Endothelial cell (in vitro differentiated cells): ENCODE results near the gene QKI. TPM values are rescaled to one million over a fixed set of nuclear protein-coding genes. Genes with fewer than 3 reads are reported as not detected.

ENCODE experiments used
- DNase-seq: peaks from one replicate; pipeline ENCODE4 v3.0.0; 2021; ENCODE audit warnings: low spot score
- H3K27ac Mint-ChIP-seq: one replicate; pipeline ENCODE4 v1.8.0; 2021; ENCODE audit warnings: mixed read lengths, inconsistent platforms; ENCODE audit not compliant: unreplicated experiment
- H3K27me3 Mint-ChIP-seq: one replicate; pipeline ENCODE4 v1.8.0; 2021; ENCODE audit warnings: mild to moderate bottlenecking, moderate library complexity, mixed read lengths, inconsistent platforms; ENCODE audit not compliant: unreplicated experiment
- H3K36me3 Mint-ChIP-seq: one replicate; pipeline ENCODE4 v1.8.0; 2021; ENCODE audit warnings: mild to moderate bottlenecking, low read depth, mixed read lengths, inconsistent platforms; ENCODE audit not compliant: unreplicated experiment
- H3K4me1 Mint-ChIP-seq: one replicate; pipeline ENCODE4 v1.8.0; 2021; ENCODE audit warnings: mild to moderate bottlenecking, mixed read lengths, inconsistent platforms; ENCODE audit not compliant: unreplicated experiment
- H3K4me3 Mint-ChIP-seq: one replicate; pipeline ENCODE4 v1.8.0; 2021; ENCODE audit warnings: mild to moderate bottlenecking, mixed read lengths, inconsistent platforms; ENCODE audit not compliant: unreplicated experiment
- H3K9me3 Mint-ChIP-seq: one replicate; pipeline ENCODE4 v1.8.0; 2021; ENCODE audit warnings: mixed read lengths, inconsistent platforms; ENCODE audit not compliant: unreplicated experiment
- CTCF ChIP-seq: fragments of 200-600 bp; sonication (generic); IDR thresholded peaks from one replicate; pipeline ENCODE4 v1.5.0; 2021; ENCODE audit warnings: antibody characterized with exemption; ENCODE audit not compliant: unreplicated experiment
- total RNA-seq: library from RNA; stranded (reverse); fragmentation: NEBNext Ultra II Directional; extraction: Animal tissue kit (Norgen Biotek cat#: 25700); gene quantifications from one replicate; pipeline ENCODE4 v1.2.1, GENCODE V29; 2021; ENCODE audit not compliant: unreplicated experiment

QKI gene
- total RNA-seq, 1 donor from 2014 or later, result 326 TPM

- Mint-ChIP-seq H3K4me3 (no peak overlapping the region), H3K27ac (no peak overlapping the region), H3K9me3 (no peaks in the 10 kb centered on the region), H3K27me3 (peaks cover 21% of the 10 kb centered on the region), H3K36me3 (peaks cover 12% of the 10 kb centered on the region), H3K4me1 (peaks cover 38% of the 10 kb centered on the region)
- DNase-seq, result no peak
- TF ChIP-seq CTCF, result no peak
Measured at GRCh38 chr6:163545370-163545769, 130.9 kb downstream of the QKI start.

DNA sequence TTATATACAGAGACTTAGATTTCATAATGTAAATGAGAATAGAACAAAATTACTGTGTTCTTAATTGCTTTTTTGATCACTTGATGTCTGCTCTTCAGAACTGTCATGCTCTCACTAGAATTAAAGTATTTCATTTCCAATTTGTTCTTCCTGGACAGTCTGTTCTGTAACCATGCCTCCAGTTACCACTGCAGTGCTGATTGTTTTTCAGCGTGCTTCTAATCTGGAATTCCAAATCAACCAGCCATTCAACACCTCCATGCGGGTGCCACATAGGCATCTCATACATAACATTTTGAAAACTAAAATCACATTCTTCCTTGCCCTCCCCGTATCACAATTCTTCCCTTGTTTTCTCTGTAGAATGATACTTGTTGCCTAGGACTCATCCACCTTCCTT is 132.8 kb downstream of the QKI start:
- H3K4me3 Mint-ChIP-seq, result no peak overlapping the region
- peaks cover 36% of the 10 kb centered on the region for H3K4me1 Mint-ChIP-seq
- peaks cover 22% of the 10 kb centered on the region for H3K36me3 Mint-ChIP-seq
- no peak overlapping the region for H3K27ac Mint-ChIP-seq
- no peak for DNase-seq
- peaks cover 26% of the 10 kb centered on the region for H3K27me3 Mint-ChIP-seq
- H3K9me3 Mint-ChIP-seq, result no peaks in the 10 kb centered on the region
- TF ChIP-seq CTCF, result no peak

DNA sequence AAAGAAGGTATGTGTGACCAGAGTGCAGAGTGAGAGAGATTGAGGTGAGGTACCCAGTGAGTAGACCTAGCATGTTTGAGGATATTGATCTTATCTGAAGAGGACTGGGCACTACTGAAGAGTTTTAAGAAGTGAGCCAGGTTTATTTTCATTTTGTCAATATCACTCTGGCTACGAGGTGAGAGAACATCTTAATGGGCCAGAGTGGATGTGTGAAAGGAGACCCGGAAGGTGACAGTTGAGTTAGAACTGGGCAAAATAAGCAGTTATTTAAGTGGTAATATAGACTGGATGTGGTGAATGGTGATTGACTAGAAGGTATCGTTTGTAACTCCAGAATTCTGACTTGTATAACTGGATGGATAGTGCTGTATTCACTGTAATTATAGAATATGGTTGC is 134.1 kb downstream of the QKI start:
- peak overlapping the region; percentile 57 for H3K4me3 Mint-ChIP-seq
- peaks cover 24% of the 10 kb centered on the region for H3K36me3 Mint-ChIP-seq
- H3K27ac Mint-ChIP-seq, result peak overlapping the region; percentile 88
- H3K9me3 Mint-ChIP-seq, result no peaks in the 10 kb centered on the region
- peaks cover 30% of the 10 kb centered on the region for H3K27me3 Mint-ChIP-seq
- DNase-seq, result no peak
- H3K4me1 Mint-ChIP-seq, result peaks cover 36% of the 10 kb centered on the region
- no peak for TF ChIP-seq CTCF

- TF ChIP-seq CTCF, result no peak
- Mint-ChIP-seq H3K27me3 (peaks cover 24% of the 10 kb centered on the region), H3K36me3 (peaks cover 49% of the 10 kb centered on the region), H3K4me3 (no peak overlapping the region), H3K27ac (peak overlapping the region; percentile 30), H3K9me3 (no peaks in the 10 kb centered on the region), H3K4me1 (peaks cover 22% of the 10 kb centered on the region)
- no peak for DNase-seq
Measured at GRCh38 chr6:163554032-163554431, 139.5 kb downstream of the QKI start.

DNA sequence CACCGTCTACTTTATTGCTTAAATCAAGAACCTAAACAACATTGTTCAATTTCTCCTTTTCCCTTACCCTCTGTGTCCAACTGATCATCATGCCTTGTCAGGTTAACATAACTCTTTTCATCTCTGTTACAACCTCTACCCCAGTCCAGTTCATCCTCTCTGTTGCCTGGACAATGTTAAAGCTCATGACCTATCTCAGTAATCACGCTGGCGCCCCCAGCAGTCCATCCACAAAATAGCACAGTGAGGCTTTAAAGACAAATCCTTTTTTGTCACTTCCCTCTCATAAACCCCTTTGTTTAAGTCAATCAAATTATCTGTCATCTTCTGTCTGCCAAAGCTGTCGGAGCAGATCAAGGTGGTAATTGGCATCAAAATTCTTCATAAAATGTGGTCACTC is 140.1 kb downstream of the QKI start:
- Mint-ChIP-seq H3K4me1 (peaks cover 19% of the 10 kb centered on the region), H3K27me3 (peaks cover 17% of the 10 kb centered on the region), H3K27ac (peak overlapping the region; percentile 22), H3K36me3 (peaks cover 52% of the 10 kb centered on the region), H3K4me3 (peak overlapping the region; percentile 5), H3K9me3 (no peaks in the 10 kb centered on the region)
- TF ChIP-seq CTCF, result peak; percentile 72
- DNase-seq, result peak; percentile 67
